Left renal cortex interstitium (tissue), 4 donors: ENCODE data around the gene DCHS2. TPM values are rescaled to one million over a fixed set of nuclear protein-coding genes. Genes with fewer than 3 reads are reported as not detected.

ENCODE experiments used
- DNase-seq, 4 donors: peaks; one replicate each; pipeline ENCODE4 v3.0.0-alpha.2; 2013; ENCODE audit warnings: low read depth in 4 of 4, low spot score in 2 of 4, missing footprints in 1 of 4
- polyA plus RNA-seq, 4 donors: library from polyadenylated mRNA; unstranded; fragments of 120-200 nt; gene quantifications; one replicate each; pipeline ENCODE4 v1.2.1, GENCODE V29; 2013; ENCODE audit not compliant: insufficient read length in 4 of 4

DCHS2 gene
- polyA plus RNA-seq, 4 donors, result 5.7 to 11.3 (median 6.7) TPM

DNA sequence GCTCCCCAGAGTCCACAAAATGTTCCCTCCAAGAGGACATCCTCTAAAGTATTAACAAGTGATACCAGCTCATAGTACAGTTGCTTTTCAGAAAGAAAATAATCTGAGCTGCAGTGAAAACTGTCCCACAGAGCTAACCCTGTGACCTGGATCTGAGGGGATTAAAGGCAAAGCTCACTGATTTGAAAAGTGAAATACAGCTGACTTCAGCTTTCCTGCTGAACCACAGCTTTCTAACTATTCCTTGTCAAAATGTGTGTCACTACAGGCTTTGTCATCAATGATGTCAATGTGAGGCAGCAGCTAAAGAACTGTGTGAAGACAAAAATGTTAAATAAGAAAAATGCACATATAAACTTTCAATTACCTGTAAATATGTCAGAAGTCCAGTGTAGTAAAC lies 36.9 kb downstream of the DCHS2 start:
- DNase-seq, result no peak

DNA sequence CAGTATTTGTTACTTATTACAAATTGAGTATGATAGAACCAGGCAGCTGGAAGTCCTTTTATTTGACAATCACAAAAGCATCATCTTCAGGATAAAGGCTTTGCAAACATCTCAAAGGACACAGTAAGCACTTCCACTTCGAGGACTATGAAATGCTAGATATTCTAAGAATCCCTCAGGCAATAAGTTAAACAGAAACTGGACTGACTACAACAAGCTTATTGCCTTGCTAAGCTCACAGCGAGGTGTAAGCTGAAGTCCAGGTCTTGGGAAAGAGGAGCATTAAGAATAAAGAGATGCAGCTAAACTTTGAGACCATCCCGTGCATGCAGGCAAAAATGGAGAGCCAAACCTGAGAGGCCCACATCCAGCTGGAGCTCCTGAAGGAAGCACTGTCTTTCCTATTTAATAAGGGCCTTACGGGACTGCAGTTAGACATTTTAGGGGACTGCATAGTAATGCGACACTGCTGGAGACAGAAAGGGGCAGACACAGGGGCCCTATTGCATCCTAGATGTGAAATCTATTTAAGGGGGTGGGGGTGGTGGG lies 38.7 kb downstream of the DCHS2 start:
- DNase-seq, result no peak

- DNase-seq, result no peak
Observed at GRCh38 chr4:154450966-154451365, 40.6 kb downstream of the DCHS2 start.

GRCh38 chr4:154444958-154445357 lies 46.6 kb downstream of the DCHS2 start:
- DNase-seq, result no peak

GRCh38 chr4:154441982-154442381 lies 49.6 kb downstream of the DCHS2 start:
- DNase-seq, result no peak

GRCh38 chr4:154441124-154441523 lies 50.5 kb downstream of the DCHS2 start:
- DNase-seq, result no peak

- DNase-seq, result no peak
Observed at GRCh38 chr4:154439224-154439623, 52.4 kb downstream of the DCHS2 start.

- no peak for DNase-seq
Observed at GRCh38 chr4:154435895-154436294, 55.7 kb downstream of the DCHS2 start.

DNA sequence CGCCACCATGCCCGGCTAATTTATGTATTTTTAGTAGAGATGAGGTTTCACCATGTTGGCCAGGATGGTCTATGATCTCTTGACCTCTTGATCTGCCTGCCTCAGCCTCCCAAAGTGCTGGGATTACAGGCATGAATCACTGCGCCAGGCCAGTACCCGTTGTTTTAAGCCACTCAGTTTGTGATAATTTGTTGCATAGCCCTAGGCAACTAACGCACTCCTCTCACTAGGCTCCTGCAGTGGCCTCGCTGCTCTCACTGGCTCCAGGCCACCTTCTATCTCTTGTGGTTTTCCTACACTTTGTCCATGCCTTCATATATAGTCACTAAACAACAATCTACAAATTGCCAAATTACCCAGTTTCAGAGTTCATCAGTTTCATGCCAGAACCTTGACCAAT lies 58.1 kb downstream of the DCHS2 start:
- no peak for DNase-seq

GRCh38 chr4:154429176-154429575 lies 62.4 kb downstream of the DCHS2 start:
- DNase-seq, result no peak

- no peak for DNase-seq
Observed at GRCh38 chr4:154427149-154427548, 64.5 kb downstream of the DCHS2 start.

DNA sequence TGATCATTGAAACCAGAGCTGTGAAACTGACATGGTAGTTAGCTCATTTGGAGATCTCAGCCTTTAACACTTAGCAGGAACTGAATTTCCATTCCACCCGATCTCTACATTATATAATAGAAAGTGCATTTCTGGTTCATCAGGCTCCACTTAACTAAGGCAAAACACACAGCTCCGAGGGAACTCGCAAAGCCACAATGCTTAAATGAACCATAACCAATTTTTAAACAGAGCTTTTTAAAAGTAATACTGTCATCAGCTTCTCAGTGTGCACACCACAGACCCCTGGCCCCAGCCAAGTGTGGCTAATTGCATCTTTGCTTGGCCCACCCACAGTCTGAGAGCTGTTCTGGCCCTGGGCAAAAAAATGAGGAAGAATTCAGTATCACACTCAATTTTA lies 66.1 kb downstream of the DCHS2 start:
- no peak for DNase-seq

GRCh38 chr4:154424810-154425484 lies 66.7 kb downstream of the DCHS2 start:
- DNase-seq, result no peak

DNA sequence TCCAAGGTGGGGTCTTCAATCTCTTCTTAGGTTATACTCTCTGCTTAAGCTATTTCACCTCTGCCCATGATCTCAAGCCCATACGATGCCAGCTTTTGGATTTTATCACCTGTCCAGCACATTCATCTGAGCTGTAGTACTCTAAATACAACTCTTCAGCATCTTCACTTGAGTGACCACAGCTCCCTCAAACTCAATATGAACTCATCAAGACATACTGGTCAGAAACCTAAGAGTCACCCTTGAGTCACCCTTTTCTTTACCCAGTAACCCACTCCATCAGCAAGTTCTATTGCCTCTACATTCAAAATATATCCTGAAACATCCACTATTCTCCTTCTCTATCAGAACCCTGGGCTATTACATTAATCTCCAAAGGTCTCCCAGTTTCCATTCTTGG lies 69.4 kb downstream of the DCHS2 start:
- no peak for DNase-seq

DNA sequence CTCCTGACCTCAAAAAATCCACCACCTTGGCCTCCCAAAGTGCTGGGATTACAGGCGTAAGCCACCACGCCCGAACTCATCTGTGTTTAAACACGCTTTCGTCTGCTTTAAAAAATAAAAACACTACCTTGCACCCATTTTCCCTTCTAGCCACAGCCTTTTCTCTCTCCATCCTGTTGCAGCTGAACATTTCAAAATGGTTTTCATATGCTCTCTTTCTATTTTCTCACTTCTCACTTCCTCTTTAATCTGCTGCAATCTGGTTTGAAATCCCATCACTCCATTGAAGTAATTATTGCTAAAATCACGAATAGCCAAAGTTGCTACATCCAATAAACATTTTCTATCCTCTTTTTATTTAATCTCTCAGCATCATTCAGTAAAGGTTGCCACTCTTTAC lies 70.0 kb downstream of the DCHS2 start:
- DNase-seq, result no peak

DNA sequence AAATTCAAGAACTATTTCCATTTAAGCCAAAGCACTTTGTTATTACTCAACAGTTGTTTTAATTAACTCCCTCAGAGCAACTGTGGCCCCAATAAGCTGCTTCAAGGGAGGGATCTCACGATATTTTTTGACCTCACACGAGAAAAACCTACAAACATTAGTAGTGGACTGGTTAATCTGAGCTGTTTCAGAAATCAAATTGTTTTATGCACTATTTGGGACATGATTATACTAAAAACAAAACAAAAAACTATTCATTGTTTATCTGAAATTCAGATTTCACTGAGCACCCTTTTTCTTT lies 74.3 kb downstream of the DCHS2 start:
- no peak for DNase-seq

GRCh38 chr4:154416190-154416547 lies 75.4 kb downstream of the DCHS2 start:
- peak in 1 of 4 donors; percentile 51 for DNase-seq

DNA sequence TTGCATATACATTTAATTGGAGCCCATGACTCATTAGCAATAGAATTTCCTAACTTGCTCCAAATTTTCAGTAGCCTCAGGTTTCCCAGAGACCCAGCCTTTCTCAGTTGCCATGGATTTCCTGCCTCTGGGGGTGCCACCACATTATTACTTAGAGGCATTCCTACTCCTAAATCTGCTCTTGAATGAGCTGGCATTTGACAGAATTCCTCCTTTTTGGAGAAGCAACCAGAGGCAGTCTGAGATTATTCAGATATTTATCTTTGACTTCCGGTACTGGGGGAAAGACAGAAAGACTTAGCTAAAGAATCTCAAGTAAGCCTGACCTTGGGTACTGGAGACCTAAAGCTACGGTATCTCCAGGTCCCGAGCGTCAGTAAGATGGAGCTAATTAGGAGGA lies 76.3 kb downstream of the DCHS2 start:
- DNase-seq, result no peak

- DNase-seq, result no peak
Observed at GRCh38 chr4:154414796-154415195, 76.8 kb downstream of the DCHS2 start.

DNA sequence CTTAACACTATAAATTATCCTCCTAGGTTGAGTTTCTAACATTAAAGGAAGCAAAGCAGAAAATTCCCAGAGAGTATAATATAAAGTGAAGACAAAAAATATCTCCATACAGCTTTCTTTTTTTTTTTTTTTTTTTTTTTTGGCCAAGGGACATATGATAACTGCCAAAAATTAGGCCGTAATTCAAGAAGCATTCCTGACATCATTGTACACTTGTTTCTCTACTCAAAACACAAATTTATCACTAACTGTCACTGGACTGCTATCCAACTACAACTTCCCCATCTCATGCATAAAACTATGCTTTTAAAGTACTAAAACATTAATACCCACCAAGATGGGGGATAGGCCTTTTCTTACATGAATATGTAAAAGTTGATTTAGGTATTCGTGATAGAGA lies 77.2 kb downstream of the DCHS2 start:
- DNase-seq, result no peak

DNA sequence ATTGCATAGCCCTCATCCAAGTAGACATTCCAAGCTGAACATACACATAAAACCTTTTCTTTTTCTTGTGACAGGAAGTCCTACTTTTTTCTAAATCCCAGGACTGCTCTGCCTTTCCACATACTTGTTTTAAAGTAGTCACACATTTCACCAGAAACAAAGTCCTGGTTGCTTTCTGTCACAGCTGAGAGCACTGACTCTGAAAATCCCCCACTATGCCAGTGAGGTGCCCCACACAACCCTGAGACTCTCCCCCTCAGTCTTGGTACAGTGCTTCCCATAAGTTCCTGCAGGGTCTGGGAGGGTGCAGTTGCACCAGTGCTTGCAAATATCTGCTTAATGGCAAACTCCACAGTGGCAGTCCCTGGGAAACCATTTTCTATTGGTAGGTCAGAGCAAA lies 84.2 kb downstream of the DCHS2 start:
- DNase-seq, result no peak

GRCh38 chr4:154406018-154406795 lies 85.4 kb downstream of the DCHS2 start:
- DNase-seq, result peak in 1 of 4 donors; percentile 47
